ENCODE data around the gene LIN7B. TPM values are rescaled to one million over a fixed set of nuclear protein-coding genes. Genes with fewer than 3 reads are reported as not detected.

Gene LIN7B
- total RNA-seq, 1 donor from 2014 or later, result 3.2 TPM

GRCh38 chr19:49106648-49107135 is 7.5 kb upstream of the LIN7B start:
- TF ChIP-seq, protein P1, sequence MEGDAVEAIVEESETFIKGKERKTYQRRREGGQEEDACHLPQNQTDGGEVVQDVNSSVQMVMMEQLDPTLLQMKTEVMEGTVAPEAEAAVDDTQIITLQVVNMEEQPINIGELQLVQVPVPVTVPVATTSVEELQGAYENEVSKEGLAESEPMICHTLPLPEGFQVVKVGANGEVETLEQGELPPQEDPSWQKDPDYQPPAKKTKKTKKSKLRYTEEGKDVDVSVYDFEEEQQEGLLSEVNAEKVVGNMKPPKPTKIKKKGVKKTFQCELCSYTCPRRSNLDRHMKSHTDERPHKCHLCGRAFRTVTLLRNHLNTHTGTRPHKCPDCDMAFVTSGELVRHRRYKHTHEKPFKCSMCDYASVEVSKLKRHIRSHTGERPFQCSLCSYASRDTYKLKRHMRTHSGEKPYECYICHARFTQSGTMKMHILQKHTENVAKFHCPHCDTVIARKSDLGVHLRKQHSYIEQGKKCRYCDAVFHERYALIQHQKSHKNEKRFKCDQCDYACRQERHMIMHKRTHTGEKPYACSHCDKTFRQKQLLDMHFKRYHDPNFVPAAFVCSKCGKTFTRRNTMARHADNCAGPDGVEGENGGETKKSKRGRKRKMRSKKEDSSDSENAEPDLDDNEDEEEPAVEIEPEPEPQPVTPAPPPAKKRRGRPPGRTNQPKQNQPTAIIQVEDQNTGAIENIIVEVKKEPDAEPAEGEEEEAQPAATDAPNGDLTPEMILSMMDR (IDR thresholded peaks at IDR 0.05; ENCODE audit: insufficient read depth, low read length, severe bottlenecking), result peak; percentile 88
- FAIRE-seq (peak; percentile 66), DNase-seq (ENCODE audit: low read depth) (peak; percentile 70)
- Histone ChIP-seq H3K4me3 (ENCODE audit: low read depth, low read length) (no peak overlapping the region), H3K36me3 (ENCODE audit: control insufficient read depth, insufficient read depth, low read length) (peaks cover 43% of the 10 kb centered on the region), H3K27me3 (ENCODE audit: control insufficient read depth, insufficient read depth, low read length) (no peaks in the 10 kb centered on the region)

DNA sequence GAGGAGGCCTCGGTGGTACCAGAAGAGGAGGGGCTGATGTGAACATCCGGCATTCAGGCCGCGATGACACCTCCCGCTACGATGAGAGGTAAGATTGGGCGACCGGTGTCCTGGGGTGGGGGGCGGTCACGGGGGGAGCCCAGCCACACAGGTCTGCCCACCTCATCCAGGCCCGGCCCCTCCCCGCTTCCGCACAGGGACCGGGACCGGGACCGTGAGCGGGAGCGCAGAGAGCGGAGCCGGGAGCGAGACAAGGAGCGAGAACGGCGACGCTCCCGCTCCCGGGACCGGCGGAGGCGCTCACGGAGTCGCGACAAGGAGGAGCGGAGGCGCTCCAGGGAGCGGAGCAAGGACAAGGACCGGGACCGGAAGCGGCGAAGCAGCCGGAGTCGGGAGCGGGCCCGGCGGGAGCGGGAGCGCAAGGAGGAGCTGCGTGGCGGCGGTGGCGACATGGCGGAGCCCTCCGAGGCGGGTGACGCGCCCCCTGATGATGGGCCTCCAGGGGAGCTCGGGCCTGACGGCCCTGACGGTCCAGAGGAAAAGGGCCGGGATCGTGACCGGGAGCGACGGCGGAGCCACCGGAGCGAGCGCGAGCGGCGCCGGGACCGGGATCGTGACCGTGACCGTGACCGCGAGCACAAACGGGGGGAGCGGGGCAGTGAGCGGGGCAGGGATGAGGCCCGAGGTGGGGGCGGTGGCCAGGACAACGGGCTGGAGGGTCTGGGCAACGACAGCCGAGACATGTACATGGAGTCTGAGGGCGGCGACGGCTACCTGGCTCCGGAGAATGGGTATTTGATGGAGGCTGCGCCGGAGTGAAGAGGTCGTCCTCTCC is 6.3 kb upstream of the LIN7B start:
- Histone ChIP-seq H3K36me3 (ENCODE audit: control insufficient read depth, insufficient read depth, low read length) (peaks cover 36% of the 10 kb centered on the region), H3K4me3 (ENCODE audit: low read depth, low read length) (no peak overlapping the region), H3K27me3 (ENCODE audit: control insufficient read depth, insufficient read depth, low read length) (no peaks in the 10 kb centered on the region)
- DNase-seq (ENCODE audit: low read depth) (no peak), FAIRE-seq (no peak)
- TF ChIP-seq, protein P1 (IDR thresholded peaks at IDR 0.05; ENCODE audit: insufficient read depth, low read length, severe bottlenecking), result no peak

GRCh38 chr19:49109051-49109450 is 5.1 kb upstream of the LIN7B start:
- no peak for DNase-seq (ENCODE audit: low read depth)
- H3K27me3 ChIP-seq (ENCODE audit: control insufficient read depth, insufficient read depth, low read length), result no peaks in the 10 kb centered on the region
- H3K36me3 ChIP-seq (ENCODE audit: control insufficient read depth, insufficient read depth, low read length), result peaks cover 28% of the 10 kb centered on the region

DNA sequence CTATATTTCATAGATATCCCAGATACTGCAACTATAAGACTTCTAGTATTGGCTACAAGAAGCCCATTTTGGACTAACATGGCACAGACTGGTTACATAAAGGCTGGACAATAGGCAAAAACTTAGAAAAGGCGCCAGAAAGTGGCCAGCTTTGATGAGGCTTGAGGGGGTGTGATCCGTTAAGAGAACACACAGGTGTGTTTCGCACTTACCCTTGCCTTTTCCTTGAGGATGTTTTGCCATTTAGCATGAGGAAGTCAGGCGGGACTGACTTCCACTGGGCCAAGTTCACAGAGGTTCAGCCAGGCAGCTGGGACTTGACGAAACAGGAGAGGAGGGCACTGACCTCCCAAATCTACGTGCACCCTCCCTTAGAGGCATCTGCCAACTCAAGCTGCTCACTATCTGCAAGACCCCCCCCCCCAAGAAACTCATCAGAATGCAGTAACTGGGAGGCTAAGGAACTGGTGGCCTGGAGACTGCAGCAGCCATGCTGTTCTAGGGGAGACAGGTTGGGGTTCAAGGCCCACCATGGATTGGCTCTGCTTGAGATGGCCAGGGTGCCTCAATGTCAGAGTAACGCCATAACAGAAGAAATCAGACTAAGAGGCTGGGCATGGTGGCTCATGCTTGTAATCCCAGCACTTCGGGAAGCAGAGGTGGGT is 4.5 kb upstream of the LIN7B start:
- Histone ChIP-seq H3K27me3 (ENCODE audit: control insufficient read depth, insufficient read depth, low read length) (no peaks in the 10 kb centered on the region), H3K36me3 (ENCODE audit: control insufficient read depth, insufficient read depth, low read length) (peaks cover 23% of the 10 kb centered on the region), H3K4me3 (ENCODE audit: low read depth, low read length) (no peak overlapping the region)
- DNase-seq (ENCODE audit: low read depth) (no peak), FAIRE-seq (no peak)
- TF ChIP-seq, protein P1 (IDR thresholded peaks at IDR 0.05; ENCODE audit: insufficient read depth, low read length, severe bottlenecking), result no peak

More at GRCh38 chr19:49109051-49109450, 5.1 kb upstream of the LIN7B start:
- H3K4me3 ChIP-seq (ENCODE audit: low read depth, low read length), result no peak overlapping the region
- TF ChIP-seq, protein P1 (IDR thresholded peaks at IDR 0.05; ENCODE audit: insufficient read depth, low read length, severe bottlenecking), result no peak
- FAIRE-seq, result no peak

DNA sequence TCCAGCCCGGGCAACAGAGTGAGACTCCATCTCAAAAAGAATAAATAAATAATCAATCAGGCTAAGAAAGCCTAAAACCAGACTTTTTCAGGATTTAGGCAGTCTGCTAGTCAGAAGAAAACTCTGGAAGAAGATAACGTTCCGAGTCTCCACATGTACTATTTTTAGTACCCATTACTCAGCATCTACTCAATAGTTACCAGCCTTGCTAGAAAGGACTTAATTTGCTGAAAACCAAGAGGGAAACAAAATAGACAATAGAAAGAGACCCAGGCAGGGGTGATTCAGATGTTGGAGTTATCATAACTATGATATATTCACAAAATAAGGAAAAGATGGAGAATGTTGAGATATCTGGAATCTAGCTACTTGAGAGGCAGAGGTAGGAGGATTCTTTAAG is 3.6 kb upstream of the LIN7B start:
- H3K36me3 ChIP-seq (ENCODE audit: control insufficient read depth, insufficient read depth, low read length), result peaks cover 17% of the 10 kb centered on the region
- no peak for FAIRE-seq
- TF ChIP-seq, protein P1 (IDR thresholded peaks at IDR 0.05; ENCODE audit: insufficient read depth, low read length, severe bottlenecking), result no peak
- no peak for DNase-seq (ENCODE audit: low read depth)
- H3K4me3 ChIP-seq (ENCODE audit: low read depth, low read length), result no peak overlapping the region
- H3K27me3 ChIP-seq (ENCODE audit: control insufficient read depth, insufficient read depth, low read length), result no peaks in the 10 kb centered on the region
